RKO (cell line): ENCODE measurements around the gene TTF1.

ENCODE experiments used
- DNase-seq: peaks from one replicate; pipeline ENCODE4 v3.0.0-alpha.2; 2016; ENCODE audit warnings: low spot score

TTF1 gene

GRCh38 chr9:132366481-132366880 lies 40.2 kb downstream of the TTF1 start:
- no peak for DNase-seq

DNA sequence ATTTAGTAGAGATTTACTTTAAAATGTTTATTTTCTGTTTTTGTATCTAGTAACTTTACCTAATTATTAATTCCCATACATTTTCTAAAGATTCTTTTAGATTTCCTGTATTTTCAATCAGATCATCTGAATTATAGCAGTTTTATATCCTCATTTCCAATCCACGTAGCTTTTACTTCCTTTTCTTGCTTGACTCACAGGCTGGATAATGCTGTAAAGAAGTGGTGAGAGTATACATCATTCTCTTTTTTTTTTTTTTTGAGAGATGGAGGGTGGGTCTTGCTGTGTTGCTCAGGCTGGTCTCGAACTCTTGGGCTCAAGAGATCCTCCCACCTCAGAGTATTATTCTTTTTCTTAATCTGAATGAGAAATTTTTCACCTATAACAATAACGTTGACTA lies 40.7 kb downstream of the TTF1 start:
- no peak for DNase-seq

GRCh38 chr9:132364068-132364467 lies 42.6 kb downstream of the TTF1 start:
- DNase-seq = no peak

- DNase-seq = no peak
Measured at GRCh38 chr9:132357764-132358163, 48.9 kb downstream of the TTF1 start.

GRCh38 chr9:132356324-132356924 lies 50.2 kb downstream of the TTF1 start:
- no peak for DNase-seq

- DNase-seq = peak; percentile 100
Measured at GRCh38 chr9:132354637-132355355, 51.8 kb downstream of the TTF1 start, which contains the start of gene SETX. Gene SETX (minus strand): TSS chr9:132354986. CDS start chr9:132349428, 5,558 bp downstream.

DNA sequence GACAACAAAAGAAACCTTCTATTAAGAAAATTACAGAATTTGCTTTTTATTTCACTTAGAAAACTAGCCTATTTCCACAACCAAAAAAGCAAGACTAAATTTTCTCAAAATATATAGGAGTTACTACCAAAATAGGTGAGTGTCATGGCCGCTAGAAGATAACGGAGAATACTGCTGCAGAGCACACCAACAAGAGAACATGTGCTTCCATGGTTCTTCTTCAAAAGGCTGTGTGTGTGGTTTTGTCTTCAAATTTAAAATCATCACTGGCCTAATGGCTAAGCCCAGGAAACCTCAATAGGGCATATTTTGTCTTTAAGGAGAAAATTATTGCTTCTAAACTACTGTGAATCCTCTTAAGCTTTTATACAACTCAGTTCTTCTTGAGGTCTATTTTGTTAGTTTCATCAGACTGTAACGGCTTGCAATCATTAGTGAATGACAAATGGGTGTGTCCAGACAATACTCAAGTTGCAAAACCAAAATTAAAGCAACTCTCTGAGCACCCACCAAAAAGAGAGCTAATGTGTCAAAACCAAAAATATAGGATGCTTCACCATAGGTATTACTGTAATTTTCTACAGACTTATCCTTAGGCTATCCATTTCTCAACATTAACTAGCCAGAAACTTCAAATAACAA lies 55.1 kb downstream of the TTF1 start:
- no peak for DNase-seq

GRCh38 chr9:132350861-132351315 lies 55.8 kb downstream of the TTF1 start:
- DNase-seq = no peak

GRCh38 chr9:132348676-132349075 lies 58.0 kb downstream of the TTF1 start:
- no peak for DNase-seq

GRCh38 chr9:132346177-132346576 lies 60.5 kb downstream of the TTF1 start:
- no peak for DNase-seq

GRCh38 chr9:132341177-132341840 lies 65.3 kb downstream of the TTF1 start:
- no peak for DNase-seq

DNA sequence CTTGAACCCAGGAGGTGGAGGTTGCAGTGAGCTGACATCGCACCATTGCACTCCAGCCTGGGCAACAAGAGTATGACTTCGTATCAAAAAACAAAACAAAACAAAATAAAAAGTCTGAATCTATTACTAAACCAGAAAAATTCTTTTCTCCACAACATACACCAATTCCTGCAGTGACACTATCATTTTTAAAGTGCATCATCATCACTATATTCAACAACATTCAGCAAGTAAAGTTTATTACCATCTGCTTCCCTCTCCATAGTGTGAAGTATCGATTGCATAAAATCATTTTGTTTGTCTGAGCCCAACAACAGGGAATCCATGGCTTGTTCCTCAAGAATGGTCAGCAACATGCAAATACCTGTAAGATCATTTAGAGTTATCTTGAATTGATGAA lies 72.3 kb downstream of the TTF1 start:
- no peak for DNase-seq

- DNase-seq = no peak
Measured at GRCh38 chr9:132333556-132333955, 73.1 kb downstream of the TTF1 start.

- no peak for DNase-seq
Measured at GRCh38 chr9:132328580-132328979, 78.1 kb downstream of the TTF1 start.

DNA sequence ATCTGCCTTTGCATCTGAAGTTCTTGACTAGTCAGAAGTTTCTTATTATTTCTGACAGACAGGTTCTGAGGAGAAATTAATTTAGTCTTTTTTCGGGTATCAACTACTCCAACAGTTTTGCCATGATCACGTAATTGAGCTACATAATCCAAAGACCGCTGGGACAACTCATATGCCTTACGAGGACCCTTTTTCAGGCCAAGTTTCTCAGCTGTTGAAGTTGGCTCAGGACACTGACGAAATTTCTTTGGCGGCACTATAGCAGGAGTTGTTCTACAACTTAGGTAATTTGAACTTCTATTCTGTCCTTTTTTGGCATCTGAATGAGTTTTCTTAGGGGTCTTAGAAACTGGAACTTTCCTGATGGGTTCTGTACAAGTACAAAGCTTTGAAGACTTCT lies 79.1 kb downstream of the TTF1 start:
- no peak for DNase-seq
